ENCODE measurements around the gene DHFR.

The DHFR gene

DNA sequence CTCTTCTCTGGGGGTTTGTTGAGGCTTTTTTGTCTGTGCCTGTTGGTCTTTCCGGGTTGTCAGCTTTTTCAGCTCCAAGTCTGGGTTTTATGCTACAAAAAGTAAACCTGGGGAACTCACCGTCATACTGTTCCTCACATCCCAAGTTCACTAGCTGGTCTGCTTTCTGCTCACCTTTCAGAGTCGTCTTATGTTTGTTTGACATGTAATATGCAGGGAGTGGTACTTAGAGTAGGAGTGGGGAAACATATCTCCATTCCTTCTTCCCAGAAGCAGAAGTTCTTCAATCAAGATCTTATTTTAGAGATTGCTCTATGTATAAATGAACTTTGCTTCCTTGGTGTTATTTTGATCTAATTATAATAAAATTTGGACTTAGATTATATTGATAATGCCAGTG is 41.7 kb upstream of the DHFR start:
- TF ChIP-seq, protein P1, sequence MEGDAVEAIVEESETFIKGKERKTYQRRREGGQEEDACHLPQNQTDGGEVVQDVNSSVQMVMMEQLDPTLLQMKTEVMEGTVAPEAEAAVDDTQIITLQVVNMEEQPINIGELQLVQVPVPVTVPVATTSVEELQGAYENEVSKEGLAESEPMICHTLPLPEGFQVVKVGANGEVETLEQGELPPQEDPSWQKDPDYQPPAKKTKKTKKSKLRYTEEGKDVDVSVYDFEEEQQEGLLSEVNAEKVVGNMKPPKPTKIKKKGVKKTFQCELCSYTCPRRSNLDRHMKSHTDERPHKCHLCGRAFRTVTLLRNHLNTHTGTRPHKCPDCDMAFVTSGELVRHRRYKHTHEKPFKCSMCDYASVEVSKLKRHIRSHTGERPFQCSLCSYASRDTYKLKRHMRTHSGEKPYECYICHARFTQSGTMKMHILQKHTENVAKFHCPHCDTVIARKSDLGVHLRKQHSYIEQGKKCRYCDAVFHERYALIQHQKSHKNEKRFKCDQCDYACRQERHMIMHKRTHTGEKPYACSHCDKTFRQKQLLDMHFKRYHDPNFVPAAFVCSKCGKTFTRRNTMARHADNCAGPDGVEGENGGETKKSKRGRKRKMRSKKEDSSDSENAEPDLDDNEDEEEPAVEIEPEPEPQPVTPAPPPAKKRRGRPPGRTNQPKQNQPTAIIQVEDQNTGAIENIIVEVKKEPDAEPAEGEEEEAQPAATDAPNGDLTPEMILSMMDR (IDR thresholded peaks at IDR 0.05; ENCODE audit: insufficient read depth, missing control alignments) = no peak
- DNase-seq (ENCODE audit: insufficient read length, low spot score) (no peak), FAIRE-seq (no peak)

DNA sequence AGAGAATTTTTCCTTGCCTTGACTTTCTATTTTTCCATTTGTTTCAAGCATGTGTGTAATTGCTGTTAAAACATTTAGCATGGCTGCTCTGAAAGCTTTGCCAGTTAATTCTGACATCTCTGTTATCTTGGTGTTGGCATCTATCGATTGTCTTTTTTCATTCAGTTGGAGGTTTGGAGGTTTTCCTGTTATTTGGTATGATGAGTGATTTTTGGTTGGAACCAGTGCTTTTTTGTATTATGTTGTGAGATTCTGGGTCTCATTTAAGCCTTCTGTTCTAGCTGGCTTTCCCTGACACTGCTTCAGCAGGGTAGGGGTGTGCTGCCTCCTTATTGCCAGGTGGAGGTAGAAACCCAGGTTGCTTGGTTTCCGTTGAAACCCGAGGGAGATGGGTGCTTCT is 40.9 kb upstream of the DHFR start:
- no peak for FAIRE-seq
- TF ChIP-seq, protein P1 (IDR thresholded peaks at IDR 0.05; ENCODE audit: insufficient read depth, missing control alignments) = no peak
- DNase-seq (ENCODE audit: insufficient read length, low spot score) = no peak

DNA sequence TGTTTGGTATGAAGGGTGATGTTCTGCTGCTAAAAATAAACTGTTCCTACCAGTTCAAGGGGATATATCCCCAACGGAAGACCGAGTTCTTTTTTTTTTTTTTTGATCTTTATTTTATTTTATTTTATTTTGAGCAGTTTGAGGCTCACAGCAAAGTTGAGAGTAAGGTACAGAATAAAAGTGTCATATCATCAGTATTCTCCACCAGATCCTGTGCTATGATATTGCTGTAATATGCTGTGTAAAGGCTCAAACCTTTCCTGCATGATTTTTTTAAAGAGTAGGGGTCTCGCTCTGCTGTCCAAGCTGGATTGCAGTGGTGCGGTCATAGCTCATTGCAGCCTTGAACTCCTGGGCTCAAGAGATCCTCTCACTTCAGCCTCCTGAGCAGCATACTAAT is 34.8 kb upstream of the DHFR start:
- TF ChIP-seq, protein P1 (IDR thresholded peaks at IDR 0.05; ENCODE audit: insufficient read depth, missing control alignments) = no peak
- FAIRE-seq = no peak
- no peak for DNase-seq (ENCODE audit: insufficient read length, low spot score)

- no peak for FAIRE-seq
- TF ChIP-seq, protein P1 (IDR thresholded peaks at IDR 0.05; ENCODE audit: insufficient read depth, missing control alignments) = no peak
- no peak for DNase-seq (ENCODE audit: insufficient read length, low spot score)
Observed at GRCh38 chr5:80688648-80689420, 34.1 kb upstream of the DHFR start.

DNA sequence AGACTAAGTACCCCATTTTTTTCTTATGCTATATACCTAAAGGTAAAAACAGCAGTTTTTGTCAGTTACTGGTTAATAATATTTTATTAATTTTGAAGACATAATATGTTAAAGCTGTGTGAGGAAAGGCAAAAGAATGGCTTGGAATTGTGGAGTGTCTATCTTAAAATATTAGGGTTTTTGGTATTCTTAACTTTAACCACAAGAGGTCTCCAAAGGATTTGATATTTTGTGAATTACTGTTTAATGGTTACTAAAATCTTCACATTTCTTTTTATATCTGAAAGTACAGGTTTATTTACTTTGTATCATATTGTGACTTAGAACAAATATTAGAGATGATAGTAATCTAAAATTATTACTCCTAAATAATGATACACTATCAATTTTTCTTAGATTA is 32.0 kb upstream of the DHFR start:
- FAIRE-seq (no peak), DNase-seq (ENCODE audit: insufficient read length, low spot score) (no peak)
- TF ChIP-seq, protein P1 (IDR thresholded peaks at IDR 0.05; ENCODE audit: insufficient read depth, missing control alignments) = peak; percentile 54

DNA sequence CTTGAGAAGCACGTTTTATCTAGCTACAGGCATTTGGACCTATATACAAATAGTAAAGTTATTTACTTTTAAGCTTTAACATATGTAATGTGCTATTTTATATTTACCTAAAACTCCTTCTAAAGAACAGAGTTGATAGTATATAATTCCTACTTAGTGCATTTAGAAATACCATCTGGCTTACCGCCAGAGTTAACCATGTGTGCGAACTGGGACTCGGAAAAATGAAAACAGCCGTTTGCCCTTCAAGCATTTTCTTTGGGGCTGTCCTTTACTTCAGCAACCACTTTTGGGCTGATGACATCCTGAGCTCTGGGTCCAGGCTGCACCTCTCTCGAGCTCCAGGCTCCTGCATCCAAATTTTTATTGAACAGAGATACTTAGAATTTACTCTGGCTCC is 21.9 kb upstream of the DHFR start:
- TF ChIP-seq, protein P1 (IDR thresholded peaks at IDR 0.05; ENCODE audit: insufficient read depth, missing control alignments) = no peak
- FAIRE-seq (no peak), DNase-seq (ENCODE audit: insufficient read length, low spot score) (no peak)

DNA sequence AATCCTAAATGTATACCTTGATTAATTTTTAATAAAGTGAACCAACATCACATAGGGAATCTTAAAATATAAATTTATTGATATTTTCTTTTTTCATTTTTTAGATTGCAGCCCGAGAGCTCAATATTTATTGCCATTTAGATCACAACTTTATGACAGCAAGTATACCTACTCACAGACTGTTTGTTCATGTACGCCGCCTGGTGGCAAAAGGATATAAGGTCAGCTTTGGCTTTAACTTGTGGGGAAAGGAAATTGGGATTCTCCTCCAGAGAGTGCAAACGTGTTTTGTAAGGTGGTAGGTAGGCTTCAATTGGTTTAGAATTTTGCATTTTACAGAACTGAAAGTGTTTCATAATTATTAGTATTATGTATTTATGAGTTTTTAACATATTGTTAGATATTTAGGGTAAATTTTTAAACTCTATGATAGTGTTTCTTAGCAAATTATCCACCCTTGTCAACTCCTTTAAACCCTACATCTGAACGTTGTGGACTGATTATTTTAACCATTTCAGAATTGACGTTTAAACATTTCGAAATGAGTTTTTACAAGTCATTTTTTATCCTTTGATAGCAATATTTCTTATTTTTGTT is 17.5 kb upstream of the DHFR start:
- TF ChIP-seq, protein P1 (IDR thresholded peaks at IDR 0.05; ENCODE audit: insufficient read depth, missing control alignments) = peak; percentile 91
- DNase-seq (ENCODE audit: insufficient read length, low spot score) (peak; percentile 37), FAIRE-seq (peak; percentile 88)

Measured in D721Med (cell line).